Sigmoid colon (tissue), 7 donors: ENCODE results near the gene GPR18. TPM values are rescaled to one million over a fixed set of nuclear protein-coding genes. Genes with fewer than 3 reads are reported as not detected.

ENCODE experiments used
- DNase-seq: peaks from one replicate; pipeline ENCODE4 v3.0.0-alpha.2; 2019
- H3K27ac ChIP-seq, 4 donors: fragments of 200-600 bp; sonication (generic); one replicate each; pipeline ENCODE4 v1.5.1; 2016 to 2019; ENCODE audit warnings: mild to moderate bottlenecking in 1 of 4
- H3K27me3 ChIP-seq, 3 donors: fragments of 200-600 bp; sonication (generic); one replicate each; pipeline ENCODE4 v1.5.1; 2019; ENCODE audit warnings: mild to moderate bottlenecking in 1 of 3
- H3K36me3 ChIP-seq, 4 donors: fragments of 200-600 bp; sonication (generic); one replicate each; pipeline ENCODE4 v1.5.1; 2016 to 2019
- H3K4me1 ChIP-seq, 4 donors: fragments of 200-600 bp; sonication (generic); one replicate each; pipeline ENCODE4 v1.5.1; 2017 to 2019
- H3K4me3 ChIP-seq, 4 donors: fragments of 200-600 bp; sonication (generic); one replicate each; pipeline ENCODE4 v1.5.1; 2017 to 2019; ENCODE audit warnings: mild to moderate bottlenecking in 2 of 4, moderate library complexity in 1 of 4
- H3K9me3 ChIP-seq, 4 donors: fragments of 200-600 bp in 3 of 4; sonication (generic) in 3 of 4; one replicate each; pipeline versions ENCODE4 v1.5.1 to v1.6.1; 2013 to 2019
- CTCF ChIP-seq, 4 experiments: fragments of 450-650 bp in 3 of 4; fragments of 200-600 bp in 1 of 4; IDR thresholded peaks; one replicate each; pipeline ENCODE4 v1.5.1; 2016 to 2019; ENCODE audit warnings: antibody characterized with exemption in 4 of 4, mild to moderate bottlenecking in 3 of 4, moderate library complexity in 2 of 4
- EP300 ChIP-seq, 4 donors: sonication (generic); formaldehyde crosslinking; IDR thresholded peaks; one replicate each; pipeline ENCODE4 v1.6.1; 2017; ENCODE audit warnings: antibody characterized with exemption in 4 of 4
- POLR2A ChIP-seq, 2 donors: fragments of 450-650 bp; IDR thresholded peaks; one replicate each; pipeline ENCODE4 v1.6.1; 2016; ENCODE audit warnings: antibody characterized with exemption in 2 of 2, mild to moderate bottlenecking in 2 of 2, moderate library complexity in 2 of 2
- POLR2AphosphoS5 ChIP-seq, 4 donors: sonication (generic); formaldehyde crosslinking; IDR thresholded peaks; one replicate each; pipeline ENCODE4 v1.6.1; 2017; ENCODE audit warnings: antibody characterized with exemption in 4 of 4
- WGBS, 2 donors: extraction: QIAGEN DNeasy Blood & Tissue Kit; methylation state at CpG; one replicate each; pipeline ENCODE4 v1.1.7; 2013; 5-methylcytosine and 5-hydroxymethylcytosine counted together
- intact Hi-C: fragments of 100-400 bp; cut with DNase I; formaldehyde crosslinking; loops from one replicate; pipeline ENCODE4 v1.15.1; 2023
- polyA plus RNA-seq, 3 donors: library from polyadenylated mRNA; stranded (reverse); fragments of 200-250 nt; gene quantifications; one replicate each; pipeline ENCODE4 v1.2.3, GENCODE V29; 2013
- total RNA-seq, 4 donors: library from RNA; depleted of rRNA; stranded (reverse); fragments of >200 nt; gene quantifications; one replicate each; pipeline ENCODE4 v1.1.0, GENCODE V29; 2016
- donor health status: healthy with polysubstance abuse.
- donor health status: Bipolar disorder and iron deficiency.
- donor health status: healthy.

Gene GPR18
- total and polyA plus RNA-seq, 7 donors: 0.83 to 7.5 TPM; not detected in 5

GRCh38 chr13:99301056-99301838 is 43.1 kb upstream of the GPR18 start:
- peak overlapping the region; percentile 8 to 30 (median 15) for H3K27ac ChIP-seq
- WGBS, 2 donors: 84 to 90% methylated on average over 7 of the region's 7 CpGs
- H3K4me1 ChIP-seq: peaks cover 0 to 50% (median 18%) of the 10 kb centered on the region in 4 donors
- H3K36me3 ChIP-seq: no peaks in the 10 kb centered on the region
- DNase-seq: no peak
- intact Hi-C loops: no loop called here
- H3K9me3 ChIP-seq: no peaks in the 10 kb centered on the region
- no peak overlapping the region for H3K4me3 ChIP-seq
- no peaks in the 10 kb centered on the region for H3K27me3 ChIP-seq
- no peak for TF ChIP-seq POLR2A (IDR thresholded peaks at IDR 0.05)
- TF ChIP-seq CTCF (IDR thresholded peaks at IDR 0.05): no peak
- no peak for TF ChIP-seq EP300 (IDR thresholded peaks at IDR 0.05)
- no peak for TF ChIP-seq POLR2AphosphoS5 (IDR thresholded peaks at IDR 0.05)

GRCh38 chr13:99299920-99300341 is 41.8 kb upstream of the GPR18 start:
- H3K9me3 ChIP-seq: no peaks in the 10 kb centered on the region
- peak overlapping the region in 1 of 4 donors; percentile 35 for H3K27ac ChIP-seq
- H3K4me3 ChIP-seq: no peak overlapping the region
- peaks cover 0 to 50% (median 21%) of the 10 kb centered on the region in 4 donors for H3K4me1 ChIP-seq
- no peaks in the 10 kb centered on the region for H3K27me3 ChIP-seq
- intact Hi-C loops: no loop called here
- 87 to 95% methylated on average over 4 of the region's 4 CpGs for WGBS, 2 donors
- H3K36me3 ChIP-seq: peaks cover 0 to 11% (median 1%) of the 10 kb centered on the region in 4 donors
- TF ChIP-seq EP300 (IDR thresholded peaks at IDR 0.05): no peak
- TF ChIP-seq POLR2A (IDR thresholded peaks at IDR 0.05): no peak
- TF ChIP-seq POLR2AphosphoS5 (IDR thresholded peaks at IDR 0.05): no peak
- no peak for TF ChIP-seq CTCF (IDR thresholded peaks at IDR 0.05)
- DNase-seq: no peak

- Histone ChIP-seq H3K4me1 (peaks cover 0 to 49% (median 17%) of the 10 kb centered on the region in 4 donors), H3K27me3 (no peaks in the 10 kb centered on the region), H3K4me3 (no peak overlapping the region), H3K36me3 (peaks cover 0 to 16% (median 3%) of the 10 kb centered on the region in 4 donors), H3K27ac (peak overlapping the region in 1 of 4 donors; percentile 35), H3K9me3 (no peaks in the 10 kb centered on the region)
- no peak for TF ChIP-seq EP300 (IDR thresholded peaks at IDR 0.05)
- TF ChIP-seq POLR2AphosphoS5 (IDR thresholded peaks at IDR 0.05): no peak
- no peak for TF ChIP-seq POLR2A (IDR thresholded peaks at IDR 0.05)
- TF ChIP-seq CTCF (IDR thresholded peaks at IDR 0.05): no peak
- DNase-seq: no peak
- intact Hi-C loops: no loop called here
- WGBS, 2 donors: 76 to 90% methylated on average over 4 of the region's 4 CpGs
Measured at GRCh38 chr13:99299256-99299919, 41.2 kb upstream of the GPR18 start.

- peaks cover 0 to 36% (median 10%) of the 10 kb centered on the region in 4 donors for H3K4me1 ChIP-seq
- intact Hi-C loops: no loop called here
- no peak overlapping the region for H3K4me3 ChIP-seq
- TF ChIP-seq POLR2A (IDR thresholded peaks at IDR 0.05): no peak
- no peak for TF ChIP-seq POLR2AphosphoS5 (IDR thresholded peaks at IDR 0.05)
- no peak for TF ChIP-seq EP300 (IDR thresholded peaks at IDR 0.05)
- TF ChIP-seq CTCF (IDR thresholded peaks at IDR 0.05): no peak
- H3K27me3 ChIP-seq: no peaks in the 10 kb centered on the region
- 84 to 88% methylated on average over 2 of the region's 2 CpGs for WGBS, 2 donors
- no peaks in the 10 kb centered on the region for H3K9me3 ChIP-seq
- DNase-seq: no peak
- H3K27ac ChIP-seq: peak overlapping the region in 3 of 4 donors; percentile 18 to 39 (median 25)
- peaks cover 0 to 23% (median 3%) of the 10 kb centered on the region in 4 donors for H3K36me3 ChIP-seq
Measured at GRCh38 chr13:99298056-99298455, 39.9 kb upstream of the GPR18 start.
